HepG2 (cell line): ENCODE data around the gene GCNT2. TPM values are rescaled to one million over a fixed set of nuclear protein-coding genes. Genes with fewer than 3 reads are reported as not detected.

Experiments used
- ATAC-seq: fragments of 200-7000 bp; cut with Tn5 transposase; 3 replicates; pipeline ENCODE4 v1.9.1; 2020; ENCODE audit warnings: mild to moderate bottlenecking, moderate library complexity
- BruUV-seq: library from RNA; stranded (reverse); fragments of 400-500 nt; replicated peaks from 2 replicates; lab custom pipeline; 2021; lab: Mats Ljungman, UMichigan
- CTCF ChIA-PET: fragments of 300-600 bp; formaldehyde crosslinking; extraction: SDS; loops from one replicate; lab custom pipeline; 2021; ENCODE audit warnings: low total read pairs, inconsistent platforms, low intra/inter-chr PET ratio; lab: Yijun Ruan, JAX
- POLR2A ChIA-PET: fragments of 350-600 bp; sonication (Branson Sonifier 250); formaldehyde crosslinking; loops from one replicate; lab custom pipeline; 2020; ENCODE audit warnings: antibody characterized with exemption, inconsistent platforms; lab: Yijun Ruan, JAX
- DNase-seq: peaks from one replicate; pipeline ENCODE4 v3.0.0-alpha.2; 2015; ENCODE audit warnings: low spot score
- FAIRE-seq: peaks from 3 replicates; lab custom pipeline; 2011; peaks lifted over from hg19 to GRCh38; lab: Jason Lieb, UNC
- H2AFZ ChIP-seq: one replicate; pipeline ENCODE4 v1.6.1; 2011; ENCODE audit warnings: low read length, inconsistent platforms
- H3K27ac ChIP-seq: fragments of 300-600 bp; 3 replicates; pipeline ENCODE4 v1.8.0; 2011; ENCODE audit warnings: mixed run types, mild to moderate bottlenecking, mixed read lengths, low read length, inconsistent platforms; ENCODE audit not compliant: insufficient read depth; ENCODE audit errors: extremely low read length
- H3K27me3 ChIP-seq, 2 experiments: fragments of 200-600 bp in 1 of 2; 2 replicates in 1 of 2; 3 replicates in 1 of 2; pipeline versions ENCODE4 v1.6.0 to v1.8.0; 2011; ENCODE audit warnings: low read length in 2 of 2, mild to moderate bottlenecking in 2 of 2, moderate library complexity in 2 of 2, inconsistent platforms in 1 of 2; ENCODE audit not compliant: insufficient read depth in 2 of 2, control insufficient read depth in 1 of 2
- H3K36me3 ChIP-seq, 2 experiments: fragments of 200-600 bp in 1 of 2; replicated peaks in 1 of 2; 2 replicates in 1 of 2; 3 replicates in 1 of 2; pipeline versions ENCODE4 v1.5.1 to v1.8.0; 2011; ENCODE audit warnings: low read length in 2 of 2, inconsistent platforms in 1 of 2; ENCODE audit not compliant: insufficient read depth in 2 of 2, control insufficient read depth in 1 of 2
- H3K4me1 ChIP-seq: 2 replicates; pipeline ENCODE4 v1.5.1; 2012; ENCODE audit warnings: low read length, inconsistent platforms; ENCODE audit not compliant: insufficient read depth
- H3K4me2 ChIP-seq: 2 replicates; pipeline ENCODE4 v1.6.0; 2011; ENCODE audit warnings: low read depth, low read length, inconsistent platforms
- H3K4me3 ChIP-seq, 3 experiments: fragments of 200-600 bp in 1 of 3; sonication (generic), shearing (Covaris generic) in 1 of 3; replicated peaks in 1 of 3; 2 replicates each; pipeline ENCODE4 v1.5.1; 2011 to 2016; ENCODE audit warnings: low read length in 3 of 3, inconsistent platforms in 2 of 3, low read depth in 2 of 3, mild to moderate bottlenecking in 2 of 3, control low read depth in 1 of 3, mixed read lengths in 1 of 3; ENCODE audit not compliant: insufficient read depth in 1 of 3
- H3K79me2 ChIP-seq: one replicate; pipeline ENCODE4 v1.6.1; 2011; ENCODE audit warnings: low read length, inconsistent platforms; ENCODE audit not compliant: insufficient read depth
- H3K9ac ChIP-seq: 2 replicates; pipeline ENCODE4 v1.6.0; 2011; ENCODE audit warnings: mild to moderate bottlenecking, low read depth, low read length, inconsistent platforms; ENCODE audit not compliant: insufficient read depth
- H3K9me3 ChIP-seq: 2 replicates; pipeline ENCODE4 v1.5.1; 2012; ENCODE audit warnings: mild to moderate bottlenecking, low read length
- H4K20me1 ChIP-seq: 2 replicates; pipeline ENCODE4 v1.6.0; 2011; ENCODE audit warnings: inconsistent platforms, mild to moderate bottlenecking, low read length, moderate library complexity; ENCODE audit not compliant: insufficient read depth
- AGO2 ChIP-seq: fragments of 200-400 bp; formaldehyde crosslinking; optimal IDR thresholded peaks from 2 replicates; pipeline ENCODE3; 2017; ENCODE audit warnings: mild to moderate bottlenecking, low read depth, low read length, moderate library complexity
- ARID2 ChIP-seq: sonication (generic); formaldehyde crosslinking; IDR thresholded peaks from 2 replicates; pipeline ENCODE4 v1.8.1; 2022; ENCODE audit warnings: mild to moderate bottlenecking, missing genetic modification reagents, borderline replicate concordance
- CEBPB ChIP-seq: IDR thresholded peaks from 2 replicates; pipeline ENCODE4 v1.6.1; 2011; ENCODE audit warnings: low read depth, low read length, improper control_type of control experiment, borderline replicate concordance
- HDAC1 ChIP-seq: sonication (generic); formaldehyde crosslinking; IDR thresholded peaks from 2 replicates; pipeline ENCODE4 v1.5.1; 2020; ENCODE audit warnings: mild to moderate bottlenecking, missing genetic modification reagents
- JDP2 ChIP-seq: sonication (generic); formaldehyde crosslinking; IDR thresholded peaks from 2 replicates; pipeline ENCODE4 v1.8.1; 2022; ENCODE audit warnings: missing genetic modification reagents, borderline replicate concordance
- SAP130 ChIP-seq: IDR thresholded peaks from 2 replicates; pipeline ENCODE4 v1.6.1; 2016; ENCODE audit warnings: low read depth
- SATB2 ChIP-seq: sonication (generic); formaldehyde crosslinking; IDR thresholded peaks from 2 replicates; pipeline ENCODE4 v1.5.0; 2020; ENCODE audit warnings: missing genetic modification reagents
- SP1 ChIP-seq, 2 experiments: fragments of 450-650 bp in 1 of 2; sonication (generic) in 1 of 2; formaldehyde crosslinking in 1 of 2; IDR thresholded peaks; 2 replicates each; pipeline versions ENCODE4 v1.4.0 to v1.6.1; 2016 to 2020; ENCODE audit warnings: missing genetic modification reagents in 1 of 2
- SRSF9 ChIP-seq: fragments of 200-400 bp; formaldehyde crosslinking; IDR thresholded peaks from 2 replicates; pipeline ENCODE4 v1.6.1; 2018; ENCODE audit warnings: borderline replicate concordance, mild to moderate bottlenecking, low read depth, low read length; ENCODE audit not compliant: insufficient read depth, poor library complexity, severe bottlenecking
- THAP9 ChIP-seq: sonication (generic); formaldehyde crosslinking; IDR thresholded peaks from 2 replicates; pipeline ENCODE4; 2020; ENCODE audit warnings: missing genetic modification reagents, mild to moderate bottlenecking, borderline replicate concordance
- ZNF503 ChIP-seq: sonication (generic); formaldehyde crosslinking; IDR thresholded peaks from 2 replicates; pipeline ENCODE4 v1.4.0; 2020; ENCODE audit warnings: missing genetic modification reagents
- ZNF567 ChIP-seq: sonication (generic); formaldehyde crosslinking; IDR thresholded peaks from 2 replicates; pipeline ENCODE4 v1.8.1; 2023; ENCODE audit warnings: mild to moderate bottlenecking, missing genetic modification reagents, borderline replicate concordance
- ZNF720 ChIP-seq: sonication (generic); formaldehyde crosslinking; IDR thresholded peaks from 2 replicates; pipeline ENCODE4 v1.4.0; 2020; ENCODE audit warnings: missing genetic modification reagents
- ZNF878 ChIP-seq: sonication (generic); formaldehyde crosslinking; IDR thresholded peaks from 2 replicates; pipeline ENCODE4 v1.8.1; 2023; ENCODE audit warnings: mild to moderate bottlenecking, missing genetic modification reagents, moderate library complexity
- ZNF879 ChIP-seq: sonication (generic); formaldehyde crosslinking; IDR thresholded peaks from 2 replicates; pipeline ENCODE4 v1.8.1; 2023; ENCODE audit warnings: missing genetic modification reagents
- WGBS: methylation state at CpG from one replicate; pipeline ENCODE4 v1.1.6; 2017; ENCODE audit warnings: low lambda C conversion rate; 5-methylcytosine and 5-hydroxymethylcytosine counted together
- in situ Hi-C: cut with HindIII; loops from 2 replicates; pipeline ENCODE4 v1.10.0; 2017; ENCODE audit warnings: low pct_unique_long_range_greater_than_20kb; ENCODE audit not compliant: extremely low pct_ligation_motif_present
- intact Hi-C: fragments of 100-400 bp; cut with micrococcal nuclease; formaldehyde crosslinking; loops from one replicate; pipeline ENCODE4 v1.10.0; 2022; ENCODE audit not compliant: unreplicated experiment
- polyA plus RNA-seq, 8 experiments: library from polyadenylated mRNA; depleted of rRNA in 3 of 8; stranded (reverse) in 7 of 8; unstranded in 1 of 8; fragments of >200 nt; fragmentation: Illumina TruSeq in 4 of 8; extraction: Trizol in 4 of 8; gene quantifications; 2 replicates each; pipeline versions ENCODE4 v1.2.1 to v1.2.3, GENCODE V29; 2011 to 2016; ENCODE audit warnings: low read depth in 4 of 8, missing spikeins in 1 of 8, mixed read lengths in 1 of 8; ENCODE audit not compliant: insufficient read depth in 1 of 8
- total RNA-seq, 5 experiments: library from RNA; depleted of rRNA; stranded (reverse); fragments of >200 nt; fragmentation: Illumina TruSeq; extraction: Trizol; gene quantifications; 2 replicates each; pipeline ENCODE4 v1.2.3, GENCODE V29; 2016; ENCODE audit warnings: low read depth in 1 of 5

GCNT2 gene
- total and polyA plus RNA-seq, 2 of the 13 experiments (the other 11 are each of a cell fraction or from before 2014, with no cell fraction given): 11.8 to 31.9 TPM

DNA sequence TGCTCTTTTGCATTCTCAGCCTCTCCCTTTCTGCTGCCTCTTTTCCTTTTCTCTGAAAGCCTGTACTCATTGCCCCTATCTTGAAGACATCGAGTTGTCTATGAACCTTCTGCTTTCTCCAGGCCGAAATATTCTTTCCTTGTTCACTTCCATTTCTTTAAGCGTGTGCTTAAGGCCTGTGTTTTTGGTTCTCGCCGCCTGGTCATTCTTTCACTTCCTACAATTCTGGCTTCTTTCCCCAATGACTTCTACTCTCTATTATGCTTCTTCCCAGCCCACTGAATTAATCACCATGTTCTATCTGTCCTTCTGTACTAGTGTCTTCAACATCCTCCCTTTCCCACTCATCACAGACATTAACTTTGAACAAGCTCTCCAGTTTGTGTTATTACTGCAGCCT, 103.7 kb downstream of the GCNT2 start:
- no TSS peak for BruUV-seq
- Histone ChIP-seq H3K4me2 (no peak overlapping the region), H3K4me1 (no peaks in the 10 kb centered on the region), H3K79me2 (no peaks in the 10 kb centered on the region), H3K9ac (no peak overlapping the region), H3K4me3 (no peak overlapping the region), H3K27me3 (no peaks in the 10 kb centered on the region), H3K27ac (no peak overlapping the region), H3K36me3 (peaks cover 8 to 36% of the 10 kb centered on the region in 2 experiments; a peak in 4 of 5 replicates), H2AFZ (no peak overlapping the region), H4K20me1 (no peaks in the 10 kb centered on the region; the same call in 1 of the 2 replicates), H3K9me3 (no peaks in the 10 kb centered on the region)
- intact Hi-C loops: no loop called here
- no peak for ATAC-seq
- no peak for DNase-seq
- TF ChIP-seq ZNF720 (CRISPR knock-in tag) (no peak), SAP130 (CRISPR knock-in tag) (no peak), ZNF567 (no peak), AGO2 (no peak), SATB2 (CRISPR knock-in tag) (no peak), CEBPB (no peak), JDP2 (CRISPR knock-in tag) (no peak)
- 93% methylated on average over 5 of the region's 5 CpGs for WGBS
- no peak for FAIRE-seq
- in situ Hi-C loops: no loop called here
- ChIA-PET CTCF (no interaction called here), POLR2A (no interaction called here)

DNA sequence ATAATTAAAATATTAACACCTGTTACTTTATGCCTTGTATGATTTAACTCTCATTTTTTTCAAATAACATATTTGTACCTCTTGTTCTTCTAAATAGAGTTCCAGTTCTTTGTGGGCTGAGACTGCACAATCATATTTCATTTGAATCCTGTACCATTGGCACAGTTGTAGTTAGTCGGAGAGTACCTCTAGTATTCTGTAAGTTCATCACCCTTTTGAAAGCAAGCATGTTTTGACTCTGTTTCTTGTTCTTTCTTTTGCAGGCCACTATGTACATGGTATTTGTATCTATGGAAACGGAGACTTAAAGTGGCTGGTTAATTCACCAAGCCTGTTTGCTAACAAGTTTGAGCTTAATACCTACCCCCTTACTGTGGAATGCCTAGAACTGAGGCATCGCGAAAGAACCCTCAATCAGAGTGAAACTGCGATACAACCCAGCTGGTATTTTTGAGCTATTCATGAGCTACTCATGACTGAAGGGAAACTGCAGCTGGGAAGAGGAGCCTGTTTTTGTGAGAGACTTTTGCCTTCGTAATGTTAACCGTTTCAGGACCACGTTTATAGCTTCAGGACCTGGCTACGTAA, 105.1 kb downstream of the GCNT2 start:
- in situ Hi-C loops: no loop called here
- H2AFZ ChIP-seq: no peak overlapping the region
- no peak overlapping the region for H3K4me2 ChIP-seq
- H4K20me1 ChIP-seq: no peaks in the 10 kb centered on the region
- ATAC-seq (no peak), DNase-seq (no peak), FAIRE-seq (no peak)
- H3K9me3 ChIP-seq: no peaks in the 10 kb centered on the region
- no TSS peak for BruUV-seq
- H3K27ac ChIP-seq: no peak overlapping the region
- H3K4me3 ChIP-seq: no peak overlapping the region
- peaks cover 8 to 36% of the 10 kb centered on the region in 2 experiments; a peak in 4 of 5 replicates for H3K36me3 ChIP-seq
- no peaks in the 10 kb centered on the region for H3K79me2 ChIP-seq
- intact Hi-C loops: no loop called here
- no peaks in the 10 kb centered on the region for H3K27me3 ChIP-seq
- H3K9ac ChIP-seq: no peak overlapping the region
- H3K4me1 ChIP-seq: no peaks in the 10 kb centered on the region
- 95% methylated on average over 9 of the region's 9 CpGs for WGBS
- POLR2A ChIA-PET: no interaction called here
- CTCF ChIA-PET: no interaction called here
- TF ChIP-seq THAP9 (no peak), ZNF878 (CRISPR knock-in tag) (no peak), ZNF503 (CRISPR knock-in tag) (no peak), SP1 (IDR thresholded peaks at IDR 0.05) (no peak), SP1 (CRISPR knock-in tag; IDR thresholded peaks at IDR 0.05) (no peak), SRSF9 (no peak), HDAC1 (no peak), ARID2 (CRISPR knock-in tag) (no peak), ZNF879 (CRISPR knock-in tag) (no peak)
